Measurements from ENCODE around the gene IER5. TPM values are rescaled to one million over a fixed set of nuclear protein-coding genes. Genes with fewer than 3 reads are reported as not detected.

Gene IER5
- total and polyA plus RNA-seq, 9 of the 15 experiments (the other 6 are each of a cell fraction or from before 2014, with no cell fraction given): 2.4 to 32.1 (median 12.0) TPM

- TF ChIP-seq PRDM10 (IDR thresholded peaks at IDR 0.05; ENCODE audit: partially characterized antibody): peak; percentile 38
- no peak for TF ChIP-seq ZNF444 (CRISPR knock-in tag; IDR thresholded peaks at IDR 0.05)
- TF ChIP-seq CBX5 (IDR thresholded peaks at IDR 0.05; ENCODE audit: borderline replicate concordance, low read depth): no peak
- TF ChIP-seq RUNX1 (IDR thresholded peaks at IDR 0.05; ENCODE audit: low read depth): no peak
- TF ChIP-seq POLR2AphosphoS2 (IDR thresholded peaks at IDR 0.05; ENCODE audit: low read length): no peak
- TF ChIP-seq CEBPB (tag; IDR thresholded peaks at IDR 0.05): no peak
- TF ChIP-seq E2F3 (CRISPR knock-in tag; IDR thresholded peaks at IDR 0.05): no peak
- TF ChIP-seq IRF1 (CRISPR knock-in tag; IDR thresholded peaks at IDR 0.05; ENCODE audit: borderline replicate concordance): no peak
- no peak; the same call in 1 of the 2 replicates for TF ChIP-seq BHLHE40 (IDR thresholded peaks at IDR 0.05; ENCODE audit: low read length)
- no peak for TF ChIP-seq STAT5A (IDR thresholded peaks at IDR 0.05; ENCODE audit: borderline replicate concordance, low read length)
- no peak for TF ChIP-seq HES1 (IDR thresholded peaks at IDR 0.05; ENCODE audit: low read depth)
- no peak for TF ChIP-seq ZNF280B (CRISPR knock-in tag; IDR thresholded peaks at IDR 0.05)
- TF ChIP-seq MAFG (tag; conservative IDR thresholded peaks at IDR 0.05): peak; percentile 62
- no peak for TF ChIP-seq NCOA4 (IDR thresholded peaks at IDR 0.05; ENCODE audit: partially characterized antibody)
- TF ChIP-seq GABPB2 (CRISPR knock-in tag; conservative IDR thresholded peaks at IDR 0.05): no peak
- no peak for TF ChIP-seq SAP30 (IDR thresholded peaks at IDR 0.05; ENCODE audit: borderline replicate concordance, insufficient read depth, low read depth, low read length, poor library complexity, severe bottlenecking)
- no peak for TF ChIP-seq TFAM (CRISPR knock-in tag; conservative IDR thresholded peaks at IDR 0.05)
Measured at GRCh38 chr1:181141431-181141910, 53.0 kb downstream of the IER5 start (continued).
